Effector memory CD8-positive, alpha-beta T cell (primary cell): ENCODE results near the gene HEATR5A.
"Not testable (repeated sequence)": the region's sequence is repeated elsewhere in the genome, so short reads cannot be mapped to it uniquely, and the experiment has no call there.

ENCODE experiments used
- ATAC-seq: fragments of 150-1000 bp; cut with Tn5 transposase; replicated peaks from 2 replicates; pipeline ENCODE4 v1.10.0; 2021; ENCODE audit warnings: mild to moderate bottlenecking, moderate library complexity
- DNase-seq, 3 experiments: peaks; one replicate each; pipeline ENCODE4 v3.0.0; 2021
- H3K27ac Mint-ChIP-seq, 2 donors: one replicate each; pipeline ENCODE4 v1.8.0; 2022; ENCODE audit warnings: mild to moderate bottlenecking in 2 of 2, mixed read lengths in 2 of 2, moderate library complexity in 2 of 2
- H3K27me3 Mint-ChIP-seq, 2 donors: one replicate each; pipeline ENCODE4 v1.8.0; 2022; ENCODE audit warnings: mixed read lengths in 2 of 2
- H3K36me3 Mint-ChIP-seq: one replicate; pipeline ENCODE4 v1.8.0; 2022; ENCODE audit warnings: mild to moderate bottlenecking, moderate library complexity, mixed read lengths; ENCODE audit not compliant: insufficient read depth
- H3K4me1 Mint-ChIP-seq, 2 donors: one replicate each; pipeline ENCODE4 v1.8.0; 2022; ENCODE audit warnings: low read depth in 2 of 2, mixed read lengths in 2 of 2
- H3K4me3 Mint-ChIP-seq, 2 donors: one replicate each; pipeline ENCODE4 v1.8.0; 2022; ENCODE audit warnings: mild to moderate bottlenecking in 2 of 2, mixed read lengths in 2 of 2, moderate library complexity in 2 of 2
- H3K9me3 Mint-ChIP-seq, 2 donors: one replicate each; pipeline ENCODE4 v1.8.0; 2022; ENCODE audit warnings: mixed read lengths in 2 of 2

Gene HEATR5A

DNA sequence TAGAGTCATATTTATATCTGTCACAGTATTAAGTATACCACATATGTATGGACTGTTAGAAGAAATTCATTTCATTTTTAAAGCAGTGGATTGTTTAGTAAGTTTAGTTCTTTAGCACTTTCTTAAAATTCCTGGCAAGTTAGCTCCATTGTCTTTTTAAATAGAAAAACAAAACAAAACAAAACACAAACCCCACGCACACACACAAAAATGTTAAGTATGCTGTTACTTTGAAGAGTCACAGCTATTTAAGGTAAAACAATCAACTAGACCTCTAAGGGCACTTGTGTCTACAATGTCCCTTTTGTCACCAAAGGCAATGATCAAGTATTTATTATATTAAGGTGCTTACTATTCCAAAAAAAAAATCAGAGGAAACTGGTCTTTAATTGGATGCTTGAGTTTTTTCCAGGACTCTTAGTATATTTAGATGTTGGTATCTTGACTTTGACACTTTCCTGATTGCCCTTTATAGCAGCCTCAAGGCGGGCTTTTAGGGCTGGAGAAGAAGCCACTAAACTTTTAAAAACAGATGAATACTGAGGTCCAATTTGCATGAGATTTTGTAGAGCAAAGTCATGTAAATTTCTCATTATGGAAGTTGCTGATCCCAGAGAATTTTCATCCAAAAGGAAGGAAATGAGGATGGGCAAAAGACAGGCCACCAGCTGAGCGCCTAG lies 127.3 kb downstream of the HEATR5A start:
- no peak overlapping the region for H3K27ac Mint-ChIP-seq
- H3K4me1 Mint-ChIP-seq = no peaks in the 10 kb centered on the region
- DNase-seq (no peak), ATAC-seq (no peak)
- no peaks in the 10 kb centered on the region for H3K36me3 Mint-ChIP-seq
- H3K9me3 Mint-ChIP-seq = no peaks in the 10 kb centered on the region
- no peak overlapping the region for H3K4me3 Mint-ChIP-seq
- no peaks in the 10 kb centered on the region for H3K27me3 Mint-ChIP-seq

DNA sequence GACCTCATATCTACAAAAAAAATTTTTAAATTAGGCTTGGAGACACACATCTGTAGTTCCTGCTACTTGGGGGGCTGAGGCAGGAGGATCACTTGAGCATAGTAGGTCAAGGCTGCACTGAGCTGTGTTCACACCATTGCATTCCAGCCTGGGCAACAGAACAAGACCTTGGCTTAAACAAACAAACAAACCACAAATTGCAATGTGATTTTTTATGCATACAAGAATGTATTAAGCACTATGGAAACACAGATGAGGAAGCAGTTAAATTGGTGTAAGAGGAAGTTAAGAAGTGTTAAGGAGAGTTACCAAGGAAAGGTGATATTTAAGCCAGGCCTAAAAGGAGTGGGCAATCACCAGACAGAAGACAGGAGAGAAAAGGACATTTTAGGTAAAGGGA lies 129.1 kb downstream of the HEATR5A start:
- Mint-ChIP-seq H3K4me1 (no peaks in the 10 kb centered on the region), H3K27me3 (no peaks in the 10 kb centered on the region), H3K4me3 (no peak overlapping the region), H3K9me3 (no peaks in the 10 kb centered on the region), H3K36me3 (no peaks in the 10 kb centered on the region), H3K27ac (no peak overlapping the region)
- ATAC-seq (no peak), DNase-seq (no peak)

DNA sequence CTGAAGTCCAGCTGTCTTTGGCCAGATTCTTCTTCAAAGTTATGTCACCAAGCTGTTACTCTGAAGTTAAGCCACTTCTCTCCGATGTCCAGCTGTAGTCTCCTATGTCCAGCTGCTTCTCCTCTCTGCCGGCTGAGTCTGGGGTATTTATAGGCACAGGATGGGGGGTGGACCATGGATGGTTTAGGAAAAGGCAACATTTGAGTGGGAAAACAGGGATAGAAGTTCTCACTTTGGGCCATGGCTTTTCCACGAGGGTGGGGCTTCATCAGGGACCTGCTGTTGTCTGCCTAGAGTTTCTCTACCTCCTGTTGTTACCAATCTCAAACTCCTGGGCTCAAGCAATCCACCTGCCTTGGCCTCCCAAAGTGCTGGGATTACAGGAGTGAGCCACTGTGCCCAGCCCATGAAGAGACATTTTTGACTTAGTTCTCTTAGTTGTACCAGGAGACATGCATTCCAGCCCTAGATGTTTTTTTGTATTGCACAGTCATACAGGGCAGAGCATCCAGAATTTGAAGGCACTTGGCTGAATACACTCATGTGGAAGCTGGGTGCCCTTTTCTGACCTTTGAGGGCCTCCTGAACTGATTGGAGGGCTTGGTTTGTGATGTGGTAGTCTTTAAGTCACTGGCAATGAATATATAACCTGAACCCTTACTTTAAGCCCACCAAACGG lies 132.9 kb downstream of the HEATR5A start:
- Mint-ChIP-seq H3K4me1 (no peaks in the 10 kb centered on the region), H3K27me3 (no peaks in the 10 kb centered on the region), H3K27ac (no peak overlapping the region), H3K9me3 (no peaks in the 10 kb centered on the region), H3K36me3 (no peaks in the 10 kb centered on the region), H3K4me3 (no peak overlapping the region)
- ATAC-seq (no peak), DNase-seq (no peak)

DNA sequence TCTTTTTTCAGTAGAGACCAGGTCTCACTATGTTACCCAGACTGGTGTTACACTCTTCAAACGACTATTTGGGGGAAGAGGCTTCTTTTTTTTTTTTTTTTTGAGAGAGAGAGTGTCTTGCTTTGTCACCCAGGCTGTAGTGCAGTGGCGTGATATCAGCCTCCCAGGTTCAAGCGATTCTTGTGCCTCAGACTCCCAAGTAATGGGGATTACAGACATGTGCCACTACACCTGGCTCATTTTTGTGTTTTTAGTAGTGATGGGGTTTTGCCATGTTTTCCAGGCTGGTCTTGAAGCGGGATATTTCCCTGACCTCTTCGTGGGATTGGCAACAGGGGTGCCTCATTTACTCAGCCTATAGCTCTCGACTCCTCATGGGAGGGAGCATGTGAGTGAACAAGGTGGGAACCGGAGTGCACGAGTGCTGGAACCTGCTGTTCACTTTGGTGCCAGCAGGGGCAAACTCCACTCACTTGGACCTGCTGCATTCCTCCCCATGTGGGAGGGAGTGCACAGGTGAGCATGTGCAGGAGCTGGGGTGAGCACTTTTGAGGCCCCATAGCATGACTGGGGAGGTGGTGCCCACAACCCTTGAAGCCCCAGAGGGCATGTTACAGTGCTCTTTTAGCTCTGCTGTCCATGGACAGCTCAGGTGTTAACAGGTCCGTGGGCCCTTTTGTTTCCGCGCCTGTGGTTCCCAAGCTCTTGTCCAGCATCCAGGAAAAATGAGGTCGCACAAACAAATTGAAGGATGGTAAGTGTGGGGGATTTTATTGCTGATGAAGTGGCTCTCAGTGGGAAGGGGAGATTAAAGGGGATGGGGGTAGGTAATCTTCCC lies 133.7 kb downstream of the HEATR5A start:
- no peaks in the 10 kb centered on the region for H3K9me3 Mint-ChIP-seq
- DNase-seq (peak in 2 of 3 experiments; percentile 5 to 8), ATAC-seq (peak; percentile 53)
- H3K4me3 Mint-ChIP-seq = no peak overlapping the region
- no peaks in the 10 kb centered on the region for H3K36me3 Mint-ChIP-seq
- H3K27me3 Mint-ChIP-seq = no peaks in the 10 kb centered on the region
- H3K27ac Mint-ChIP-seq = no peak overlapping the region
- no peaks in the 10 kb centered on the region for H3K4me1 Mint-ChIP-seq

DNA sequence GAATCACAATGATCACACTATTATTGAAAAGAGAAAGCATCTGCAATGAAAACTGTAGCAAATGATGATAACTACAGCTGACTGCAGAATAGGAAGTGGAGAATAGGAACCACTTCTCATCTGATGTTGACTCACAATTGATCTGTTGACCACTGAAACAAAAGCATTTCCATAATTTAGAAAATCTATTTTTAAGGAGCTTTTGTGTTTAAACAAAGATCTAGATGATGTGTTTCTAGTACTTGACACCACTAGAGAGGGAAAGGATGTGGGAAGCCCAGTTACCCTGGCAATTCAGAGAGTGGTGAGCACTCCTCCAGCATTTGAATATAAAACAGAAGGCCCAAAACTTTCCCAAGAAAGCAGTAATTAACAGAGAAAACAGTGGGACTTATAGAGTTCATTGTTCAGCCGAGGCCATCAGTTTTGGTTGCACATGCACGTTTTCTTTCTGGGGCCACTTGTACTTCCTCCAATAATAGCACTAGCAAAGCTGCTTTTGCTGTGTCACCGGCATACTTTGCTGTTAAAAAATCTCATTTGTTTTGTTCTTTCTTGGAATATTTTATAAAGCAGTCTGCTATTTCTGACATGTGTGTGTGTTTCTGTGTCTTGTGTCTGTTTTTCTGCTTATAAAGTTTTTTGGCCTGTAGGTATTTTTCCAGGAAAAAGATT lies 136.6 kb downstream of the HEATR5A start:
- DNase-seq (no peak), ATAC-seq (no peak)
- H3K4me1 Mint-ChIP-seq = no peaks in the 10 kb centered on the region
- H3K27ac Mint-ChIP-seq = no peak overlapping the region
- no peak overlapping the region for H3K4me3 Mint-ChIP-seq
- H3K9me3 Mint-ChIP-seq = no peaks in the 10 kb centered on the region
- H3K27me3 Mint-ChIP-seq = no peaks in the 10 kb centered on the region
- H3K36me3 Mint-ChIP-seq = no peaks in the 10 kb centered on the region

DNA sequence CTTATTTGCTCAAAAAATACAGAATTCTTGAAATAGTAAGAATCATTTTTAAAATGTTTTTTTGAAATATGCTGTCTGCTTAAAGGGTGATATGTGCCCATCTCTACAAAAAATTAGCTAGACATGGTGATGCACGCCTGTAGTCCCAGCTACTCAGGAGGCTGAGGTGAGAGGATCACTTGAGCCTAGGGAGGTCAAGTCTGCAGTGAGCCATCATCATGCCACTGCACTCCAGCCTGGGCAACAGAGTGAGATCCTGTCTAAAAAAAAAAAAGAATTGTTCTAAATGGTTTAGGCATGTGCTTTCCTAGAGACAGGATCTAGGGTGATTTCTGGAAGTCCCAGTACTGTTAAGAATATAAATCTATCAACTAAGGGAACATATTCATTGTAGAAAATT lies 137.2 kb downstream of the HEATR5A start:
- DNase-seq (no peak), ATAC-seq (no peak)
- no peaks in the 10 kb centered on the region for H3K9me3 Mint-ChIP-seq
- no peaks in the 10 kb centered on the region for H3K4me1 Mint-ChIP-seq
- no peak overlapping the region for H3K27ac Mint-ChIP-seq
- H3K27me3 Mint-ChIP-seq = no peaks in the 10 kb centered on the region
- no peaks in the 10 kb centered on the region for H3K36me3 Mint-ChIP-seq
- H3K4me3 Mint-ChIP-seq = no peak overlapping the region

DNA sequence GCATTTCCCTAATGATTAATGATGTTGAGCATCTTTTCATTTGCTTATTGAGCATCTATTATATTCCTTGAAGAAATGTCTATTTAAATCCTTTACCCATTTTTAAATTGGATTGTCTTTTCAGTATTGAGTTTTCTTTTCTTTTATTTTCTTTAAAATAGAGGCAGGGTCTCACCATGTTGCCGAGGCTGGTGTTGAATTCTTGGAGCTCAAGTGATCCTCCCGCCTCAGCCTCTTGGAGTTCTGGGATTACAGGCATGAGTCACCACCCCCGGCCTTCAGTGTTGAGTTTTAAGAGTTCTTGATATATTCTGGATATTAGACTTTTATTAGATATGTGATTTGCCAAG lies 139.5 kb downstream of the HEATR5A start:
- Mint-ChIP-seq H3K9me3 (peaks cover 0 to 1% of the 10 kb centered on the region in 2 donors), H3K4me1 (no peaks in the 10 kb centered on the region), H3K27ac (no peak overlapping the region), H3K27me3 (no peaks in the 10 kb centered on the region), H3K36me3 (no peaks in the 10 kb centered on the region), H3K4me3 (no peak overlapping the region)
- ATAC-seq = no peak
- no peak for DNase-seq

DNA sequence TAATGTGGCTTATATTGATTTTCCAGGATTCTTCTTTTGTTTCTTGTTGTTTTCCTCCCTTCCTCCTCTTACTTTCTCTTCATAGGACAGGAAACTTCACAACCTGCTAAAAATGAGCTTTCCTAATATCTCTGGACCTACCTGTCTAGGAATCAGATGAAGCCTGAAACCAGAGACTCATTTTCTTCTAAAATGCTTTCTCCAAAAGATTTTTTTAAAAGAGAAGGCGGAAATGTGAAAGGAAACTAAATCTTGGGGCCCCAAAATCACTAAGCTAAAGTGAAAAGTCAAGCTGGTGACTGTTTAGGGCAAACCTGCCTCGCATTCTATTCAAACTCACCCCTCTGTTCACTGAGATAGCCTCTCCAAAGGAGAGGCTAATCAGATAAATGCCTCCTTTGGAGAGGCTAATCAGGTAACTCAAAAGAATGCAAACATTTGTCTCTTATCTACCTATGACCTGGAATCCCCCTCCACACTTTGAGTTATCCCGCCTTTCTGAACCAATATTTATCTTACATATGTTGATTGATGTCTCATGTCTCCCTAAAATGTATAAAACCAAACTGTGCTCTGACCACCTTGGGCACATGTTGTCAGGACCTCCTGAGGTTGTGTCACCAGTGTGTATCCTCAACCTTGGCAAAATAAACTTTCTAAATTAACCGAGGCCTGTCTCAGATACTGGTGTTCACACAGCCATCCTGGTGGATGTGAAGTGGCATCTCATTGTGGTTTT lies 140.0 kb downstream of the HEATR5A start:
- no peaks in the 10 kb centered on the region for H3K36me3 Mint-ChIP-seq
- no peaks in the 10 kb centered on the region for H3K27me3 Mint-ChIP-seq
- ATAC-seq = no peak
- no peak for DNase-seq
- H3K4me3 Mint-ChIP-seq = no peak overlapping the region
- H3K27ac Mint-ChIP-seq = no peak overlapping the region
- H3K9me3 Mint-ChIP-seq = peaks cover 0 to 1% of the 10 kb centered on the region in 2 donors
- H3K4me1 Mint-ChIP-seq = no peaks in the 10 kb centered on the region

DNA sequence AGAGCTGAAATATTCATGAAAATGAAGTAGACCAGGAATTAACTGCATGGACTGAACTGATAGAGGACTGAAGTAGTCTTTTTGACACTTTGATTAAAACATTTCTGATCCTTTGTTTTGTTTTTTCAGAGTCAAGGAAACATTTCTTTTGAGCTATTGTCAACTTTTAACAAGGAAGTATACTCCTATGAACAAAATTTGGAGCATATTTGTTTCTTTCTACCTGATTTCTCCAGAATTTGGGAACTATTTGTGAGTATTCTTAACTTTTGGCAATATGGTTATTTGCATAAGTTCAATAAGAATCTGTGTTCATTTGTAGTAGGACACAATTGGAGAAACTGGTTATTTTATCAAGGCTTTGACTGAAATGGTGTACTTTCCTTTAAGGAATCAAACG lies 141.5 kb downstream of the HEATR5A start:
- no peak for DNase-seq
- H3K9me3 Mint-ChIP-seq = peaks cover 0 to 1% of the 10 kb centered on the region in 2 donors
- no peak overlapping the region for H3K27ac Mint-ChIP-seq
- H3K27me3 Mint-ChIP-seq = no peaks in the 10 kb centered on the region
- ATAC-seq = no peak
- no peaks in the 10 kb centered on the region for H3K4me1 Mint-ChIP-seq
- no peaks in the 10 kb centered on the region for H3K36me3 Mint-ChIP-seq
- no peak overlapping the region for H3K4me3 Mint-ChIP-seq

DNA sequence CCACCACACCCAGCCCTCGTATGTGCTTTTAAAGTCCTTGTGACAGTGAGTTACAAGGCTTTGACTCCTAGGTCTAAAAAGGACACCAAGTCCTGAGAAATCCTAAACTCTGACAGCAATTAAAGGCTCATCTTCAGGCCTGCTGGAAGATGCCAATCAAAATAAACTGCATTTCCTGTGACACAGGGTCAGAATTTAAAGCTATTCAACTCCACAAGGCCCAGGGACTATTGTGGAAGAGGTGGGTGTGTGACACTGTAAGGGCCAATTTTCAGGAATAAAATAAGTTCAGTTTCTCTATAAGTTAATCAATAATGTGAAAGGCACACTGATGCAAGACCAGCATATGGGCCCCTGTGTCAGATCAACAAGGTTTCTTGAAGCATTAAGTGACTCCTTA lies 143.3 kb downstream of the HEATR5A start:
- H3K27me3 Mint-ChIP-seq = no peaks in the 10 kb centered on the region
- H3K9me3 Mint-ChIP-seq = peaks cover 0 to 1% of the 10 kb centered on the region in 2 donors
- ATAC-seq (no peak), DNase-seq (no peak)
- H3K4me3 Mint-ChIP-seq = no peak overlapping the region
- no peaks in the 10 kb centered on the region for H3K36me3 Mint-ChIP-seq
- H3K4me1 Mint-ChIP-seq = peaks cover 0 to 5% of the 10 kb centered on the region in 2 donors
- H3K27ac Mint-ChIP-seq = no peak overlapping the region

DNA sequence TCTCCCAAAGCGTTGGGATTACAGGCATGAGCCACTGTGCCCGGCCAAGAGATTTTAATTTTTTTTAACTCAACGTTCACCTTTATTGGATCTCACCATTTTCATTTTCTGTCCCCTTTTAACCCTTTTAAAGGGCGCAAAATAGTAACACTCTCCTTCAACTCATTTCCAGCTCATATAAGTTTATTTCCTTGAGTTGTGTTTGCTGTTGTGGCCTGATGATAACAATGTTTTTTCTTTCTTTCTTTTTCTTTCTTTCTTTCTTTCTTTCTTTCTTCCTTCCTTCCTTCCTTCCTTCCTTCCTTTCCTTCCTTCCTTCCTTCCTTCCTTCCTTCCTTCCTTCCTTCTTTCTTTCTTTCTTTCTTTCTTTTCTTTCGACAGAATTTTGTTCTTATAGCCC lies 143.9 kb downstream of the HEATR5A start:
- H3K27ac Mint-ChIP-seq, H3K27me3 Mint-ChIP-seq, H3K4me1 Mint-ChIP-seq, ATAC-seq, DNase-seq, H3K4me3 Mint-ChIP-seq, H3K36me3 Mint-ChIP-seq, H3K9me3 Mint-ChIP-seq: not testable (repeated sequence)

DNA sequence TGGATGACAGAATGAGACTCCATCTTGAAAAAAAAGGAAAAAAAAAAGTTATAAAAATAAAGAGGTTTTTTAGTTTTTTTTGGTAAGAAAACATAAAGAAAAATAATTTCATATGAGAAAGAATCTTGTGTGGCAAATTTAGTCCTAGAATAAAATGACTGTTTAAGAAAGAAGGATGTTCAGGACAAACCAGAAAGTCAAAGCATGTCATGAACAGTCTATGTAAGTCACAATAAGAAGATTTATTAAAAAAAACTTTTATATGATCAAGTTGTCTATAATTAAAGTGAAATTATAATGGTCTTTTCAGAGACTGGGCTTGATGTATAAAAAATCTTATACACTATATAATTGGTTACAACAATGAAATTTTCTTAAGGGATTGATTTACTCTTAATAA lies 144.6 kb downstream of the HEATR5A start:
- no peak for ATAC-seq
- H3K4me3 Mint-ChIP-seq = no peak overlapping the region
- no peaks in the 10 kb centered on the region for H3K36me3 Mint-ChIP-seq
- no peak for DNase-seq
- H3K4me1 Mint-ChIP-seq = peaks cover 0 to 5% of the 10 kb centered on the region in 2 donors
- no peaks in the 10 kb centered on the region for H3K27me3 Mint-ChIP-seq
- no peak overlapping the region for H3K27ac Mint-ChIP-seq
- peaks cover 0 to 1% of the 10 kb centered on the region in 2 donors for H3K9me3 Mint-ChIP-seq

DNA sequence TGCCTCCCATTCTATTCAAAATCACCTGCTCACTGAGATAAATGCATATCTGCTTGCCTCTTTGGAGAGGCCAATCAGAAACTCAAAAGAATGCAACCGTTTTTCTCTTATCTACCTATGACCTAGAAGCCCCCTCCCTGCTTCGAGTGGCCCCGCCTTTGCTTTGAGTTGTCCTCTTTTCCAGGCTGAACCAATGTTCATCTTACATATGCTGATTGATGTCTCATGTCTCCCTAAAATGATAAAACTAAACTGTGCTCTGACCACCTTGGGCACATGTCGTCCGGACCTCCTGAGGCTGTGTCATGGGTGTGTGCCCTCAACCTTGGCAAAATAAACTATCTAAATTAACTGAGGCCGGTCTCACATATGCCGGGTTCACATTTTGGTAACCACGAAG lies 148.7 kb downstream of the HEATR5A start:
- ATAC-seq = no peak
- no peaks in the 10 kb centered on the region for H3K36me3 Mint-ChIP-seq
- H3K27ac Mint-ChIP-seq = no peak overlapping the region
- DNase-seq = no peak
- H3K4me3 Mint-ChIP-seq = no peak overlapping the region
- peaks cover 0 to 5% of the 10 kb centered on the region in 2 donors for H3K4me1 Mint-ChIP-seq
- no peaks in the 10 kb centered on the region for H3K27me3 Mint-ChIP-seq
- H3K9me3 Mint-ChIP-seq = peaks cover 0 to 1% of the 10 kb centered on the region in 2 donors
